Smooth muscle cell (in vitro differentiated cells): ENCODE measurements around the gene CDC42EP1. TPM values are rescaled to one million over a fixed set of nuclear protein-coding genes. Genes with fewer than 3 reads are reported as not detected.

Experiments
- DNase-seq: peaks from one replicate; lab custom pipeline; 2025; ENCODE audit not compliant: unreplicated experiment; lab: John Stamatoyannopoulos, UW
- H2AFZ ChIP-seq: fragments of 200-600 bp; sonication (generic); 2 replicates; pipeline ENCODE4 v1.6.0; 2016; ENCODE audit warnings: antibody characterized with exemption, low read depth, mild to moderate bottlenecking
- H3F3A ChIP-seq: fragments of 200-600 bp; sonication (generic); 2 replicates; pipeline ENCODE4 v1.6.0; 2017; ENCODE audit warnings: antibody characterized with exemption, low read depth
- H3K27ac ChIP-seq: fragments of 200-600 bp; sonication (generic); 2 replicates; pipeline ENCODE4 v1.5.1; 2016; ENCODE audit warnings: low read depth, mild to moderate bottlenecking
- H3K27me3 ChIP-seq: fragments of 200-600 bp; sonication (generic); 2 replicates; pipeline ENCODE4 v1.6.1; 2016; ENCODE audit warnings: low read depth, mild to moderate bottlenecking
- H3K36me3 ChIP-seq: fragments of 200-600 bp; sonication (generic); 2 replicates; pipeline ENCODE4 v1.5.1; 2016; ENCODE audit warnings: low read depth
- H3K4me1 ChIP-seq: fragments of 200-600 bp; sonication (generic); 2 replicates; pipeline ENCODE4 v1.5.1; 2016; ENCODE audit warnings: low read depth
- H3K4me2 ChIP-seq: fragments of 200-600 bp; sonication (generic); 2 replicates; pipeline ENCODE4 v1.6.0; 2016; ENCODE audit warnings: mild to moderate bottlenecking
- H3K4me3 ChIP-seq: fragments of 200-600 bp; sonication (generic); 2 replicates; pipeline ENCODE4 v1.5.1; 2016; ENCODE audit warnings: mild to moderate bottlenecking
- H3K79me2 ChIP-seq: fragments of 200-600 bp; sonication (generic); 2 replicates; pipeline ENCODE4 v1.6.0; 2016; ENCODE audit warnings: low read depth, mild to moderate bottlenecking
- H3K9ac ChIP-seq: fragments of 200-600 bp; sonication (generic); 2 replicates; pipeline ENCODE4 v1.6.0; 2016; ENCODE audit warnings: low read depth
- H3K9me3 ChIP-seq: fragments of 200-600 bp; sonication (generic); replicated peaks from 2 replicates; pipeline ENCODE4 v1.5.1; 2016; ENCODE audit warnings: low read depth
- H4K20me1 ChIP-seq: fragments of 200-600 bp; sonication (generic); 2 replicates; pipeline ENCODE4 v1.6.0; 2016; ENCODE audit warnings: low read depth
- WGBS: methylation state at CpG from one replicate; pipeline ENCODE4 v1.1.7; 2016; ENCODE audit warnings: low lambda C conversion rate; 5-methylcytosine and 5-hydroxymethylcytosine counted together
- polyA plus RNA-seq: library from polyadenylated mRNA; unstranded; fragments of >200 nt; fragmentation: Nextera tagmentation; extraction: Ambion mirVana; gene quantifications from 2 replicates; pipeline ENCODE4 v1.2.1, GENCODE V29; 2016
- total RNA-seq: library from RNA; depleted of rRNA; stranded (reverse); fragments of >200 nt; gene quantifications from 2 replicates; pipeline ENCODE4 v1.2.3, GENCODE V29; 2014
- TF ChIP-seq, protein P1 (sequence below): fragments of 200-600 bp; sonication (generic); IDR thresholded peaks from 2 replicates; pipeline ENCODE4 v1.5.1; 2017; ENCODE audit warnings: borderline replicate concordance, mild to moderate bottlenecking, antibody characterized with exemption; ENCODE audit not compliant: insufficient read depth, poor library complexity, severe bottlenecking

Gene CDC42EP1
- total and polyA plus RNA-seq, 2 experiments from 2014 or later, result 14.0 to 89.6 TPM

DNA sequence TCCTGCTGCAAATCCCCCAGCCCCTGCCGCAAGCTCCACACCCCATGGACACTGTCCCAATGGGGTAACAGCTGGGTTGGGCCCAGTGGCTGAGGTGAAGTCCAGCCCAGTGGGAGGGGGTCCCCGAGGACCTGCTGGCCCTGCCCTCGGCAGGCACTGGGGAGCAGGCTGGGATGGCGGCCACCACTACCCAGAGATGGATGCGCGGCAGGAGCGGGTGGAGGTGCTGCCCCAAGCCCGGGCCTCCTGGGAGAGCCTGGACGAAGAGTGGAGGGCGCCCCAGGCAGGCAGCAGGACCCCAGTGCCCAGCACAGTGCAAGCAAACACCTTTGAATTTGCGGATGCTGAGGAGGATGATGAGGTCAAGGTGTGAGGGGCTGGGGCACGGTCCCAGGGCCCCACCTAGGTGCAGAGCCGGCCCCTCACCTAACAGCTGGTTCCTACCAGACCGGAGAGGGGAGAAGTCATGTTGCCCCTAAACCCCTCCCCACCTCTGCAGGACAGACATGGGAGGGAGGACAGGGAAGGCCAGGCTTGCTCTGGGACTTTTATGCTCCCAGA is 8.2 kb downstream of the CDC42EP1 start:
- no peak overlapping the region for H3K9ac ChIP-seq
- H4K20me1 ChIP-seq, result peaks cover 96% of the 10 kb centered on the region
- H3K36me3 ChIP-seq, result no peaks in the 10 kb centered on the region
- 95% methylated on average over 14 of the region's 14 CpGs for WGBS
- H3K27me3 ChIP-seq, result no peaks in the 10 kb centered on the region
- no peak overlapping the region for H3K27ac ChIP-seq
- H3K9me3 ChIP-seq, result no peaks in the 10 kb centered on the region
- peaks cover 57% of the 10 kb centered on the region for H3K79me2 ChIP-seq
- DNase-seq, result no peak
- TF ChIP-seq, protein P1, sequence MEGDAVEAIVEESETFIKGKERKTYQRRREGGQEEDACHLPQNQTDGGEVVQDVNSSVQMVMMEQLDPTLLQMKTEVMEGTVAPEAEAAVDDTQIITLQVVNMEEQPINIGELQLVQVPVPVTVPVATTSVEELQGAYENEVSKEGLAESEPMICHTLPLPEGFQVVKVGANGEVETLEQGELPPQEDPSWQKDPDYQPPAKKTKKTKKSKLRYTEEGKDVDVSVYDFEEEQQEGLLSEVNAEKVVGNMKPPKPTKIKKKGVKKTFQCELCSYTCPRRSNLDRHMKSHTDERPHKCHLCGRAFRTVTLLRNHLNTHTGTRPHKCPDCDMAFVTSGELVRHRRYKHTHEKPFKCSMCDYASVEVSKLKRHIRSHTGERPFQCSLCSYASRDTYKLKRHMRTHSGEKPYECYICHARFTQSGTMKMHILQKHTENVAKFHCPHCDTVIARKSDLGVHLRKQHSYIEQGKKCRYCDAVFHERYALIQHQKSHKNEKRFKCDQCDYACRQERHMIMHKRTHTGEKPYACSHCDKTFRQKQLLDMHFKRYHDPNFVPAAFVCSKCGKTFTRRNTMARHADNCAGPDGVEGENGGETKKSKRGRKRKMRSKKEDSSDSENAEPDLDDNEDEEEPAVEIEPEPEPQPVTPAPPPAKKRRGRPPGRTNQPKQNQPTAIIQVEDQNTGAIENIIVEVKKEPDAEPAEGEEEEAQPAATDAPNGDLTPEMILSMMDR, result no peak
- no peak overlapping the region for H3K4me2 ChIP-seq
- H3K4me1 ChIP-seq, result peaks cover 7% of the 10 kb centered on the region
- no peak overlapping the region for H3K4me3 ChIP-seq
- peaks cover 12% of the 10 kb centered on the region for H3F3A ChIP-seq
- no peak overlapping the region for H2AFZ ChIP-seq

DNA sequence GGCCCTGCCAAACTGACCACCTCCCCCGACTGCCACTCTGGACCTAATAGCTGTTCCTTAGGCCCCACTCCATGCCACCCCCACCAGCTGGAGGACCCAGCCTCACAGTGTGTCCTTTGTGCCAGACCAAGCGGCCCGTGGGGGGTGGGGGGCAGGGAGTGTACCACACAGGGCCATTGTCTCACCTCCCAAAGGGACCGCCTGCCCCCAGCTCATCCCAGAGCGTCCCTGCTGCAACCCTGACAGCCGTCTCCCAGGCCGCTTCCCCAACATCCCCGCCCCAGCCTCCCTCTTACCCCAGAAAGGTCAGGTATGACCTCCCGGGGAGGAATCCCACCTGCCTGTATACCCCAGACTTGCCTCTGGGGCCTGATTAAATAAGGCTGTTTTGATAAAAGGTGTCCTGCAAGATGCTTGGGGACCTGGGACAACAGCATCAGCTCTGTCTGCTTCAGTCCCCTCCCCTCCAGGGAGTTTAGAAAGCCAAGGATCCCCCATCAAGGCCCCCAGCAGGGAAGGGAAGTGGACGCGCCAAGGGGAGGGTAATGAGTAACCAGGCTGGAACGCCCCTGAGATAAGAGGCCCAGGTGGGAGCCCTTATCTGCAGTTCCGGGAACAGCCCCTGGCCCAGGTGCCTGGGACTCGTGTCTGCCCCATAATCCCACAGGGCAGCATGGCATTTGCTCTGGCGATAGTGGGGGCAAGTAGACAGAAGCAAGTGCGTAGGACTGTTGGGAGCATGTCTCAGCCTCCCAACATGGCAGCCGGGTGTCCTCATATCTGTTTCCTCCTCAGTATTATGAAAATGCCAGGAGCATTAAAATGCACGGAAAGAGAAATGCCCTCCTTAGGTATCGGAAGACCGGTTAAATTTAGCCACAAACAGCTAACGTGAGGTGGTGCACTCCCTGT is 9.0 kb downstream of the CDC42EP1 start:
- Histone ChIP-seq H4K20me1 (peaks cover 89% of the 10 kb centered on the region), H3K79me2 (peaks cover 50% of the 10 kb centered on the region), H3K4me3 (no peak overlapping the region), H3K27ac (no peak overlapping the region), H3F3A (peaks cover 4% of the 10 kb centered on the region), H3K36me3 (no peaks in the 10 kb centered on the region), H2AFZ (no peak overlapping the region), H3K27me3 (no peaks in the 10 kb centered on the region), H3K4me1 (no peaks in the 10 kb centered on the region), H3K4me2 (no peak overlapping the region), H3K9me3 (no peaks in the 10 kb centered on the region), H3K9ac (no peak overlapping the region)
- no peak for DNase-seq
- 42% methylated on average over 18 of the region's 21 CpGs for WGBS
- TF ChIP-seq, protein P1, result no peak

DNA sequence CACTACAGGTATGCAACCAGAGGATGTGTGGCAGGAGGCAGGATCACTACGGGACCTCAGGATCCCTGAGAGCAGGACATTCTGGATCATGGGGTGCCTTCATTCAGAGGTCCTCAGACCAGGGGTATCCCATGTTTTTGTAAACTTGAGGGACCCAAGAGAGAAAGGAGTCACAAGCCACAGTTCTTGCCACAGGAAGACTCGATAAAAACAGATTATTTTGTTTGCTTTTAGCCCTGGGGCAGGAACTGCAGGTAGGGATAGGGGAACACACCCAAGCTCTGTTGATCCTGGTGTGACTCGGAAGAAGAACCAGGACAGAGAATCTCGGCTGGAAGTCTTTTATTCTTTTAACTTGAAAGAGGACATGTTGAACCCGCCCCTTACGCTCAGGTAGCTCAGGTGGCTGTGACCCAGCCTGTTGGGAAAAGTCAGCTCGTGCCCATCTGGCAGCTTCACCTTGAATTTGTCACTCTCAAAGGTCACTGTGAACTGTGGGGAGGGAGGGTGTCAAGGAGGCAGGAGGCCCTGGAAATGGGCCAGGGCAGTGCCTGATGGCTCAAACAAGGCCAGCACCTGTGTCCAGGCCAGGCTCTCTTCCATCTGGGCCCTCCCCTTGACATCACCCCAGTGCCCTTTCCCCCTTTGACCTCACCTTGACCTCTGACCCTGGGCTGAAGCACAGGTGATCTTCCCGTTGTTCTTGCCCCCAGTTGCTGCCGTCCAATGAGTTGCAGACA is 9.8 kb downstream of the CDC42EP1 start:
- Histone ChIP-seq H3K79me2 (peaks cover 42% of the 10 kb centered on the region), H3K27me3 (no peaks in the 10 kb centered on the region), H3K4me1 (no peaks in the 10 kb centered on the region), H3K27ac (no peak overlapping the region), H3K4me2 (no peak overlapping the region), H3K4me3 (no peak overlapping the region), H3F3A (no peaks in the 10 kb centered on the region), H3K9ac (no peak overlapping the region), H3K9me3 (no peaks in the 10 kb centered on the region), H3K36me3 (no peaks in the 10 kb centered on the region), H4K20me1 (peaks cover 81% of the 10 kb centered on the region), H2AFZ (no peak overlapping the region)
- WGBS, result 68% methylated on average over 9 of the region's 9 CpGs
- TF ChIP-seq, protein P1, result no peak
- DNase-seq, result no peak
